Esophagus squamous epithelium (tissue), 5 donors: ENCODE data around the gene ZBTB21. TPM values are rescaled to one million over a fixed set of nuclear protein-coding genes. Genes with fewer than 3 reads are reported as not detected.
A peak's percentile ranks its signal among the peaks of the same experiment; 100 is the strongest.
"Not testable (repeated sequence)": the region's sequence is repeated elsewhere in the genome, so short reads cannot be mapped to it uniquely, and the experiment has no call there.

Source experiments
- DNase-seq: peaks from one replicate; lab custom pipeline; 2025; lab: John Stamatoyannopoulos, UW
- H3K27ac ChIP-seq, 4 donors: fragments of 200-600 bp; sonication (generic); one replicate each; pipeline ENCODE4 v1.5.1; 2016 to 2019; ENCODE audit warnings: mild to moderate bottlenecking in 1 of 4
- H3K27me3 ChIP-seq, 4 donors: fragments of 200-600 bp; sonication (generic); 1 replicate in 3 of 4; 2 replicates in 1 of 4; pipeline versions ENCODE4 v1.5.1 to v1.6.0; 2017 to 2021; ENCODE audit warnings: antibody characterized with exemption in 1 of 4
- H3K36me3 ChIP-seq, 3 donors: fragments of 200-600 bp; sonication (generic); one replicate each; pipeline ENCODE4 v1.5.1; 2016 to 2019
- H3K4me1 ChIP-seq, 3 donors: fragments of 200-600 bp; sonication (generic); one replicate each; pipeline ENCODE4 v1.5.1; 2017 to 2019
- H3K4me3 ChIP-seq, 4 donors: fragments of 200-600 bp; sonication (generic); 1 replicate in 3 of 4; 2 replicates in 1 of 4; pipeline ENCODE4 v1.5.1; 2016 to 2019; ENCODE audit warnings: mild to moderate bottlenecking in 2 of 4, moderate library complexity in 1 of 4
- H3K9me3 ChIP-seq, 3 donors: fragments of 200-600 bp; sonication (generic); one replicate each; pipeline ENCODE4 v1.5.1; 2016 to 2019
- POLR2A ChIP-seq, 4 donors: fragments of 450-650 bp; IDR thresholded peaks; one replicate each; pipeline ENCODE4 v1.6.1; 2017; ENCODE audit warnings: antibody characterized with exemption in 4 of 4, mild to moderate bottlenecking in 4 of 4, moderate library complexity in 3 of 4
- WGBS, 2 donors: methylation state at CpG; one replicate each; pipeline ENCODE4 v1.1.5; 2018; 5-methylcytosine and 5-hydroxymethylcytosine counted together
- intact Hi-C: fragments of 100-400 bp; cut with DNase I; formaldehyde crosslinking; loops from one replicate; pipeline ENCODE4 v1.15.0; 2022
- total RNA-seq, 4 donors: library from RNA; depleted of rRNA; stranded (reverse); fragments of >200 nt; gene quantifications; one replicate each; pipeline ENCODE4 v1.1.0, GENCODE V29; 2016
- TF ChIP-seq, protein P1 (sequence below), 6 experiments: fragments of 450-650 bp in 4 of 6; fragments of 200-600 bp in 2 of 6; sonication (generic) in 2 of 6; IDR thresholded peaks; one replicate each; pipeline ENCODE4 v1.5.1; 2016 to 2019; ENCODE audit warnings: antibody characterized with exemption in 6 of 6, mild to moderate bottlenecking in 4 of 6, moderate library complexity in 4 of 6
- donor health status: DM: yes; HTN: yes; CAD: no.

ZBTB21 gene
- total RNA-seq, 4 donors from 2014 or later: 5.9 to 10.3 (median 7.8) TPM

DNA sequence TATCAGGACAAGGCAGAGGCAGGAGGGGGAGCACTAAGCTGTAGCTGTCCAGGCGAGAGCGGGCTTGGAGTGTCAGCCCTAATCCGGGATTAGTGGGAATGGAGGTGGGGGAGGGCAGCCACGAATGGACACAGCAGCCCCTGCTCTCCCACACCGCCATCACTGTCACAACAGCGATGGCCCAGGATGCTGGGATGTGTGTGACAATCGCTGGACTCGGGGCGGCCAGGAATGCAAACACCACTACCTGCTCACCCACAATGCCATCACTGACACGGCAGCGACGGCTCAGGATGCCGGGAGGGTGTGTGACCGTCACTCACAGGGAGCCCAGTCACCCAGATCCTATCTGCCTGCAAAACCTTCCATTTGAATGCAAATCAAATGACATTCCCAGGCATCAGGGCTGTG is 59.2 kb downstream of the ZBTB21 start:
- no peaks in the 10 kb centered on the region for H3K27me3 ChIP-seq
- H3K27ac ChIP-seq: no peak overlapping the region
- no peak for DNase-seq
- intact Hi-C loops: no loop called here
- H3K36me3 ChIP-seq: no peaks in the 10 kb centered on the region
- no peak for TF ChIP-seq POLR2A (IDR thresholded peaks at IDR 0.05)
- TF ChIP-seq, protein P1, sequence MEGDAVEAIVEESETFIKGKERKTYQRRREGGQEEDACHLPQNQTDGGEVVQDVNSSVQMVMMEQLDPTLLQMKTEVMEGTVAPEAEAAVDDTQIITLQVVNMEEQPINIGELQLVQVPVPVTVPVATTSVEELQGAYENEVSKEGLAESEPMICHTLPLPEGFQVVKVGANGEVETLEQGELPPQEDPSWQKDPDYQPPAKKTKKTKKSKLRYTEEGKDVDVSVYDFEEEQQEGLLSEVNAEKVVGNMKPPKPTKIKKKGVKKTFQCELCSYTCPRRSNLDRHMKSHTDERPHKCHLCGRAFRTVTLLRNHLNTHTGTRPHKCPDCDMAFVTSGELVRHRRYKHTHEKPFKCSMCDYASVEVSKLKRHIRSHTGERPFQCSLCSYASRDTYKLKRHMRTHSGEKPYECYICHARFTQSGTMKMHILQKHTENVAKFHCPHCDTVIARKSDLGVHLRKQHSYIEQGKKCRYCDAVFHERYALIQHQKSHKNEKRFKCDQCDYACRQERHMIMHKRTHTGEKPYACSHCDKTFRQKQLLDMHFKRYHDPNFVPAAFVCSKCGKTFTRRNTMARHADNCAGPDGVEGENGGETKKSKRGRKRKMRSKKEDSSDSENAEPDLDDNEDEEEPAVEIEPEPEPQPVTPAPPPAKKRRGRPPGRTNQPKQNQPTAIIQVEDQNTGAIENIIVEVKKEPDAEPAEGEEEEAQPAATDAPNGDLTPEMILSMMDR (IDR thresholded peaks at IDR 0.05): no peak
- H3K4me1 ChIP-seq: peaks cover 28 to 81% (median 36%) of the 10 kb centered on the region in 3 donors
- whole genome bisulfite sequencing, 2 donors: 77 to 88% methylated on average over 13 to 14 of the region's 14 CpGs
- H3K9me3 ChIP-seq: no peaks in the 10 kb centered on the region
- H3K4me3 ChIP-seq: no peak overlapping the region

DNA sequence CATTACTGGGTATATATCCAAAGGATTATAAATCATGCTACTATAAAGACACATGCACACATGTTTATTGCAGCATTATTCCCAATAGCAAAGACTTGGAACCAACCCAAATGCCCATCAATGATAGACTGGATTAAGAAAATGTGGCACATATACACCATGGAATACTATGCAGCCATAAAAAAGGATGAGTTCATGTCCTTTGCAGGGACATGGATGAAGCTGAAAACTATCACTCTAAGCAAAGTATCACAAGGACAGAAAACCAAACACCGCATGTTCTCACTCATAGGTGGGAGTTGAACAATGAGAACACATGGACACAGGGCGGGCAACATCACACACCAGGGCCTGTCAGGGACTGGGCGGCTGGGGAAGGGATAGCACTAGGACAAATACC is 60.5 kb downstream of the ZBTB21 start:
- H3K27me3 ChIP-seq, H3K27ac ChIP-seq, H3K36me3 ChIP-seq, DNase-seq, intact Hi-C loops, H3K4me3 ChIP-seq, H3K9me3 ChIP-seq: not testable (repeated sequence)
- WGBS, 2 donors: 97 to 100% methylated on average over 3 of the region's 3 CpGs
- peaks cover 24 to 72% (median 36%) of the 10 kb centered on the region in 3 donors for H3K4me1 ChIP-seq

DNA sequence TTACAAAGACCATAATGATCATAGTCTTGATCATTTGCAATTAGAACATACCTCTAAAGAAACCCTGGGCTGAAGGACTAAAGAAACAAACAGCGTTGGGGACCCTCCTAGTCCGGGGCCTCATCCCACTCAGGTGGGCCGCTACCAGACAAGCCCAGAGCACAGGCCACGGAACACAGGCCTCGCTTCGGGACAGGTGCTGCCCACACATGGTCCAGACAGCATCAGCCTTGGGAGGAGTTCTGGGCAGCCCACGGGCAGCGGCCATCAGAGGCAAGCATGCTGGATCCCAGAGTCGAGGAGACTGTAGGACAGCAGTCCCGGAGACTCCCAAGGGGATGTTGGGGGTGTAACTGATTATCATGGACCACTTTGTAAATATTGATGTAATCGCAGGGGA is 61.3 kb downstream of the ZBTB21 start:
- intact Hi-C loops: no loop called here
- H3K4me1 ChIP-seq: peaks cover 24 to 65% (median 32%) of the 10 kb centered on the region in 3 donors
- H3K36me3 ChIP-seq: peaks cover 0 to 2% (median 0%) of the 10 kb centered on the region in 3 donors
- peak overlapping the region in 1 of 4 donors; percentile 13 for H3K27ac ChIP-seq
- no peak overlapping the region for H3K4me3 ChIP-seq
- DNase-seq: no peak
- H3K27me3 ChIP-seq: no peaks in the 10 kb centered on the region
- no peaks in the 10 kb centered on the region for H3K9me3 ChIP-seq
- no peak for TF ChIP-seq POLR2A (IDR thresholded peaks at IDR 0.05)
- TF ChIP-seq, protein P1 (IDR thresholded peaks at IDR 0.05): no peak
- WGBS, 2 donors: 89 to 93% methylated on average over 9 to 11 of the region's 11 CpGs

DNA sequence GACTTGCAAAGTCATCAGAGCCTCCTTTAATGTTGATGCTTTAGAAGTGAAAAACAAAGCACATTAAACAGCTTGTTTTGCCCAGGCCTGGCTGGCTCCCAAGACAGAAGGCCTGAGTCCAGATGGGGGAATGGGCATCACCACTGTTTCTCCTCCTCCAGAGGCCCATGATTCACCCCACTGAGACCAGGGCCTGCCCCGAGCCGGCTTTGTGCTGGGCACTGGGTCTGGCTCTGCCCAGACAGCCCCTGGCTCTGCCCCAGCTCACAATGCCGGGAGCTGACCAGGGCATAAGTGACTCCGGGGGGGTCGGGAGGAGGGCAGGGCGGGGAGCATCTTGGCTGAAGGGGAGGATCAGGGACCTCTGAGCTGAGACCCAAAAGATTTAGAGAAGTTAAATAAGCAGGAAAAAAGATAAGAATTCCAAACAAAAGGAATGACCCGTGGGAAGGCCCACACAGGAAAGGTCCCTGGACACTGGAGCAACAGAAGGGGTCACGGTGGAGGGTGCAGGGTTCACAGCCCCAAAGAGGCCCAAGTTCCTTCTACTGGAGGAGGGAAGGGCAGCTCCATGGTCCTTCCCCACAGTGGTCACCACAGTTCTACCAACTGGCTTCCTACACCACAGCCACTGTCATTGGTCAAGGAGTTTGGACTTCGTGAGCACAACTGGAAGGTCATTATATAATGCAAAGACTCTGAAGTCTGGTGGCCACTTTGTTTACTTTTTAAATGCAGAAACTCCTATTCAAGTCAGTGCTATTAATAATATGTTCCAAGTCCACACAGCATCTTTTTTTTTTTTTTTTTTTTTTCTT is 61.9 kb downstream of the ZBTB21 start:
- Histone ChIP-seq H3K27ac (peak overlapping the region; percentile 42 to 73 (median 64)), H3K27me3 (no peaks in the 10 kb centered on the region), H3K9me3 (no peaks in the 10 kb centered on the region), H3K4me1 (peaks cover 24 to 63% (median 32%) of the 10 kb centered on the region in 3 donors), H3K36me3 (peaks cover 0 to 4% (median 0%) of the 10 kb centered on the region in 3 donors), H3K4me3 (peak overlapping the region in 1 of 4 donors; percentile 31)
- intact Hi-C loops: no loop called here
- DNase-seq: no peak
- 56 to 80% methylated on average over 3 to 5 of the region's 9 CpGs for WGBS, 2 donors
- TF ChIP-seq, protein P1 (IDR thresholded peaks at IDR 0.05): no peak
- TF ChIP-seq POLR2A (IDR thresholded peaks at IDR 0.05): no peak

DNA sequence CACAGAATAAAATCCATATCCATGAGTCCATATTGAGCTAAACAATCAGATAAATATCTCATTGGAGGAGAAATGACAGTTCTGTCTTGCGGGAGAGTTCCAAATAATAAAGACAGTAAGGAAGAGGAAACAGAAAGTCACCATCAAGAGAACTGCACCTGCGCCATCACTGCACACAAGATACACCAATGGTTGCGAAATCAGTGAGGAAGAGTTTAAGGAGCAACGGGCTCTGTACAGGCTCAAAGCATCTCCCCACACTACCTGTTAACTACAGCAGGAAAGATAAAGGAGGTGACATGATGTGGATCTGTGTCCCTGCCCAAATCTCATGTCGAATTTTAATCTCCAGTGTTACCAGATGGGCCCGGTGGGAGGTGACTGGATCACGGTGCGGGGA is 64.2 kb downstream of the ZBTB21 start:
- TF ChIP-seq, protein P1 (IDR thresholded peaks at IDR 0.05): no peak
- TF ChIP-seq POLR2A (IDR thresholded peaks at IDR 0.05): no peak
- Histone ChIP-seq H3K9me3 (no peaks in the 10 kb centered on the region), H3K36me3 (peaks cover 0 to 16% (median 0%) of the 10 kb centered on the region in 3 donors), H3K4me3 (no peak overlapping the region), H3K27ac (no peak overlapping the region), H3K27me3 (no peaks in the 10 kb centered on the region), H3K4me1 (peaks cover 10 to 40% (median 16%) of the 10 kb centered on the region in 3 donors)
- intact Hi-C loops: no loop called here
- WGBS, 2 donors: 90 to 91% methylated on average over 8 of the region's 8 CpGs
- DNase-seq: no peak
